ENCODE results near the gene UQCRC2.
"Not testable (repeated sequence)": the region's sequence is repeated elsewhere in the genome, so short reads cannot be mapped to it uniquely, and the experiment has no call there.

The UQCRC2 gene

DNA sequence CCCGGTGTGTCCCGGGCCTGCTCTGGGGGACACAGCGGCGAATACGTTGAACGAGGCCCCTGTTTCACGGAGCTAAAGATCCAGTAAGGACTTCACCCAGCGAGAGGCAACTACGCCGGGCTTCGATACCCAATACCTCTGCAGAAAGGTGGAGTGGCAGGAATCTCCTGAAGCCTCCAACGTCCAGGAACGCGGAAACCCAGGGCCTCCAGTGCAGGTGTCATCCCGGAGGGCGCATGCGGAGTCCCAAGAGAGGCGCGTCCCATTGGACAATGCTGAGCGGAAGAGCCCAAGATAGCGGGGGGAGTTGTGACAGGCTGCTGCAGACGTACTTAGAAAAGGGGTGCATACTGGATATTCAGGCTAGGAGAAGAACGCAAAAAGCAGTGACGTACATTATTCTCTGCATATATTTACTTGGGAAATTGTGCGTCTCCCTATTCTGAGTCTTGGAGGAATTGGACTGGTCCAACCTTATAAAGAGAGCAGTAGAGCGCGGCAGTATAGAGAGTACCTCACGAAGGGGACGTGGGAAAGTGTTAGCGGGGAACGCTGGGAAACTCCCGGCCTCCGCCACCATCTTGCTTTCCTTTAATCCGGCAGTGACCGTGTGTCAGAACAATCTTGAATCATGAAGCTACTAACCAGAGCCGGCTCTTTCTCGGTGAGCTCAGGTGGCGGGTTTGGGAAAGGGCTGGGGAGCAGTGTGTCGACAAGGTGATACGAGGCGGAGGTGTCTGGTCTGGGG, at the start of gene UQCRC2:
Gene UQCRC2 (plus strand): TSS at position 569 of the 748 bp plus-strand sequence. CDS start 63 bp downstream, at position 632.
- peak; percentile 91 for DNase-seq

DNA sequence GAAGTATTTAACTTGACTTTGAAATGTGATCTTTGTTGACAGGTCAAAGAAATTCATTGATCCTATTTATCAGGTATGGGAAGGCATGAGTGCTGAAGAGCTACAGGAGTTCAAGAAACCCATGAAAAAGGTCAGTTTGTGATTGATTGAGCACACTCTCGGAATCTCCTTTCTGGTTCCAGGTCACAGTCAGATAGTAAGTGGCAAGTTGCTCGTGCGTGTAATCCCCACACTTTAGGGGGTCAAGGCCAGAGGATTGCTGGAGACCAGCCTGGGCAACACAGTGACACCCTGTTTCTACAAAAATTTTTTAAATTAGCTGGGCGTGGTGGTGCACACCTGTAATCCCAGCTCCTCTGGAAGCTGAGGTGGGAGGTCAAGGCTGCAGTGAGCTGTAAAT, 20.5 kb upstream of the UQCRC2 start:
- not testable (repeated sequence) for DNase-seq

DNA sequence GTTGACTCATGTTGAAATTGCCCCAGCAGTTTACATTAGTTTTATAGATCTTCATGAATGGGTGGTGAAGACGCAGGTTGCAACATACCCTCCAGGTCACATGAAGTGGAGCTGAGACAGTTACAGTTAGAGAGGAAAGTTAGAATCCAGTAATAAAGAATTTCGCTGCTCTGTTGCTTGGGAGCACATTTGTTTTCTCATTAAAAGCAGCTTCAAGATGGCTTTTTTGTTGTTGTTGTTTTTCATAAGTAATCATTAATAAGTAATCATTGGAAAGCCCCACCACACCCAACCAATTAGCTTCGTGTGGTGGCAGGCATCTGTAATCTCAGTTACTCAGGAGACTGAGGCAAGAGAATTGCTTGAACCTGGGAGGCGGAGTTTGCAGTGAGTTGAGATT, 19.8 kb upstream of the UQCRC2 start:
- DNase-seq = not testable (repeated sequence)

DNA sequence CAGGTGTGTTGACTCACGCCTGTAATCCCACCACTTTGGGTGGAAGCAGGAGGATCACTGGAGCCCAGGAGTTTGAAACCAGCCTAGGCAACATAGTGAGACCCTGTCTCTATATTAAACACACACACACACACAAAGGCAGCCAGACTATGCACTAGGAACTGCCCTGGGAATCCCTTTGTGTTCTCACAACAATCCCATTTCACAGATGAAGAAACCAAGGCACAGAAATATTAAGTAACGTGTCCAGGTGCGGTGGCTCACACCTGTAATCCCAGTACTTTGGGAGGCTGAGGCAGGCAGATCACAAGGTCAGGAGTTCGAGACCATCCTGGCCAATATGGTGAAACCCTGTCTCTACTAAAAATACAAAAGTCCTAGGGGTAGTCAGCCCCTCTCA, 19.4 kb upstream of the UQCRC2 start:
- not testable (repeated sequence) for DNase-seq

DNA sequence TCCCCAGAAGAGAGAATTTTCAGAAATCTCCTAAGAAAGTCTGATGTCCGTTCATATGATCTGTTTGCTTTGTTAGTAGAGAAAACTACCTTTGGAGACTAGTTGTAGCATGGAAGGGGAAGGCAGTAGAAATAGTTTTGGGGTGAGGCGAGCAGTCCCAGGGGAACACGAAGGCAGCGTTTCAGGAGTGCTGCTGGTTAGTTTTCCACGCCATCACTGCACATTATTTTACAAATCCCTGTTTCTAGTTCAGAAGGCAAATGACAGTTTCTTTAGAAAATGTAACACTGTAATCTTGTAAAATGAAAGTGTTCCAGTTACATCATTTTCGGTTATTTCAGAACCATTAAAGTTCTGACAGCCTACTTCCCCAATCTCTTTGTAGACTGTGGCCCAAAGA, 16.9 kb upstream of the UQCRC2 start:
- DNase-seq = peak; percentile 56

DNA sequence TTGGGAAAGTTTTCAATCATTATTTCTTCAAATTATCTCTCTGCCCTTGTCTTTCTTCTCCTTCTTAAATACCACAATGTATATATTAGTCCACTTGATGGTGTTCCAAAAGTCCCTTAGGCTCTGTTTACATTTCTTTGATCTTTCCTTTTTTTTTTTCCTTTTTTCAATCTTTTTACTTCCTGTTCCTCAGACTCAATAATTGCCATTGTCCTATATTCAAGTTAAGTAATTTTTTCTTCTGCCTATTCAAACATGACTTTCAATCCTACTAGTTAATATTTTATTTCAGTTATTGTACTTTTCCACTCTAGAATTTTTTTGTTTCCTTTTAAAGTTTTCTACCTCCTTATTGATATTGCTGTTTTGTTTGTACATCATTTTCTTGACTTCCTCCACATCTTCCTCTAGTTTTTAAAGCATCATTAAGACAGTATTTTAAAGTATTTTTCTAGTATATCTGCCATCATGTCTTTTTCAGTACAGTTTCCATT, 15.8 kb upstream of the UQCRC2 start:
- no peak for DNase-seq

DNA sequence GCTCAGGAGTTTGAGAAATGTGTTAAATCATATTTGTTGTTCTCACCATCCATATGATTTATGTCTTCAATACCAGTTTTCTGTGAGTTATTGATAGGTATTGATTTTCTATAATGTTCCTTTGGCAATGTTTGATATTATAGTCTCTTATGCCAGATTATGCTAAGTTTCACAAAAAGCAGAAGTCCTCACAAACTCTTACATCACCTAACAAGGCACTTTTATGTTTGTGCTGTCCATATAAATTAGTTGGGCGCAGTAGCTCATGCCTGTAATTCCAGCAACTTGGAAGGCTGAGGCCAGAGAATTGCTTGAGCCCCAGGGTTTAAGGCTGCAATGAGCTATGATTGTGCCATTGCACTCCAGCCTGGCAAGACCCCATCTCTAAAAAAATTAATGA, 12.6 kb upstream of the UQCRC2 start:
- peak; percentile 18 for DNase-seq

DNA sequence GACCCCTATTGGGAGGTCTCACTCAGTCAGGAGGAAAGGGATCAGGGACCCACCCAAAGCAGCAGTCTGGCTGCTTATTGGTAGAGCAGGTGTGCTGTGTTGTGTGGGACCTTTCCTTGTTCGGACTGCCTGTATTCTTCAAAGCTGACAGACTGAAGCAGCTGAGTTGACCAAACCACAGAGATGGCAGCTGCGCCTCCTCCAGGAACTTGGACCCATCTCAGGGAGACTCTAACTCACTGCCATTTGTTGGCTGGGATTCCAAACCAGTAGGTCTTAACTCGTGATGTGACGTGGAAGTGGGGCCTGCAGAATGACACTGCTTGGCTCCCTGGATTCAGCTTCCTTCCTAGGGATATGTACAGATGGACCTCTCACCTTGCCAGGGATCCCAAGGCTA, 9.6 kb upstream of the UQCRC2 start:
- DNase-seq = no peak

DNA sequence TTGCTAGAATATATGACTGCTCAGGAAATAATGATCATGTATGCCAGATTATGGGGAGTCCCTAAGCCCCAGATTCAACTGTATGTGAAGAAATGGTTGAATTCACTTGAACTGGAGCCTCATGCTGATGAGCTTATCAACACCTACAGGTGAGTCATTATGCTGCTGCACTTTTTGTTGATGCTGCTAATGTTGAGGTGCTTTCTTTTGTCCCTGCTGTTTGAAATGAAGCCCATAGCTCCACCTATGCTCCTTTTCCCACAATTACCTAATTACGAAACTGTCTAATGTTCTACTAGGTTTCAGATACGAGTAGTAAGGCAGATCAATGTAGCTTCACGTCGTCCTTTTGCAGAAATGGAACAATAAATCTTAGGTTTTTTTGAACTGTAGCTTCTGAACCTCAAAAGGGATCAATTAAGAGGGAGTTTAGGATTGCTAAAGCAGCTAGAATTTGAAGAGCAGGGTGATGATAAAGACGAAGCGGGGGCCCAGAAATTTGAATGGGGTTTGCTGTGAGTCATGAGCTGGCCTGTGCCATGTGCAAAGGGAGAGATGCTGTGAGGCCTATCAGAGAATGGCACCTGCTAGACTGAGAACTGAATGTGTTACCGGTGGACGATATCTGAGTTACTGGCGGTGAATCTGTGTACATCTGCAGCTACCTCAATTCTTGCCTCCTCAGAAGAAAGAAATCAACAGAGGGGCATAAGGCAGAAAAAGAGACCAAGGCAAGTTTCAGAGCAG, 6.1 kb upstream of the UQCRC2 start:
- no peak for DNase-seq

DNA sequence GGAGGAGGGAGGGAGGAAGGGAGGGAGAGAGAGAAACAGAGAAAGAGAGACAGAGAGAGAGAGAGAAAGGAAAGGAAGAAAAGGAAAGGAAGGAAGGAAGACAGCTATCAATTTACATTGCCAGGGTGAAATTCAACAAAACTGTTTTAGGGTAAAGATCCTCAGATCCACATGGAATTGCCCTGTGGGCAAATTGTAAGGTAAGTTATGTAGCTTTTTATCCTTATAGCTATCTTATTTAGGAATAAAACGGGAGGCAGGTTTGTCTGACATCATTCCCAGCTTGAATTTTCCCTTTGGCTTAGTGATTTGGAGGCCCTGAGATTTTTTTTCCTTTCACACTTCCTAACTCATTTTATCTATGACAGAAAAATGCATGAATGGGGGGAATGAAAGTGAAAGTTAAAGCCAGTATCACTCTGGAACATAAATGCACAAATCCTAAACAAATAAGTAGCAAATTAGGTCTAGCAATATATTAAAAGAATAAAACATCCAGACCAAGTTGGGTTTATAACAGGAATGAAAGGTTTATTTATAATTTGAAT, 3.4 kb upstream of the UQCRC2 start:
- DNase-seq = no peak

DNA sequence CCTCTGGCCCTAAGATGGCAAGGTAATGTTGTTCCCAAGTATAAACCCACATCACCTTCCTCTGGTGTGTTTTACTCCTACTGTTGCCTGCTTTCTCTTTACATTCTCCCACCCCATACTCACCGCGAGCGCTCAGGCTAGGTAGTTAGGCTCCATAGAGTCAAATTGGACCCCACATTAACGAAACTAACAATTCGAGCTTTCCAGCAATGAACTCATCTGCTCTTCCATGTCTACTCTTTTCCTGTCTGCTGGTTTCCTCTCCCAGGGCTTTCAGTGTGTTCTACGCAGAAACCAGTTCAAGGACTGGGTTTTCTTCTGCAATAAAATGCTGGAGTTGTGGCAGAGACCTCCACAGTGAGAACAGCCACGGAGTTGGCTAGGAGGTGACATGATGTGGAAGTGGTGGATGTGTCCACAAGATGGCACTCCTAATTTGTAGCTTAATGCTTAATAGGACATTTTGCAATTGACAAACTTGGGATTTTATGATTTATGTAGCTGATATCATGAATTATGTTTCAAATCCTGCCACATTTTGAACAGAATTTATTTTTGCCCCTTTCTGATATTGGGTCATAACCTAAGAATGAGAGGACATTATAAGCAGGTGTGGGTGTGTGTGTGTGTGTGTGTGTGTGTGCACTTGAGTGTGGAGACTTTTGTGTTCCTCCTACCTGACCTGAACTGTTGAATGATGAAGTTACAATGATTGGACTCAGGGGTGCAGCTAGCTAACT, 2.2 kb upstream of the UQCRC2 start:
- DNase-seq = peak; percentile 64

DNA sequence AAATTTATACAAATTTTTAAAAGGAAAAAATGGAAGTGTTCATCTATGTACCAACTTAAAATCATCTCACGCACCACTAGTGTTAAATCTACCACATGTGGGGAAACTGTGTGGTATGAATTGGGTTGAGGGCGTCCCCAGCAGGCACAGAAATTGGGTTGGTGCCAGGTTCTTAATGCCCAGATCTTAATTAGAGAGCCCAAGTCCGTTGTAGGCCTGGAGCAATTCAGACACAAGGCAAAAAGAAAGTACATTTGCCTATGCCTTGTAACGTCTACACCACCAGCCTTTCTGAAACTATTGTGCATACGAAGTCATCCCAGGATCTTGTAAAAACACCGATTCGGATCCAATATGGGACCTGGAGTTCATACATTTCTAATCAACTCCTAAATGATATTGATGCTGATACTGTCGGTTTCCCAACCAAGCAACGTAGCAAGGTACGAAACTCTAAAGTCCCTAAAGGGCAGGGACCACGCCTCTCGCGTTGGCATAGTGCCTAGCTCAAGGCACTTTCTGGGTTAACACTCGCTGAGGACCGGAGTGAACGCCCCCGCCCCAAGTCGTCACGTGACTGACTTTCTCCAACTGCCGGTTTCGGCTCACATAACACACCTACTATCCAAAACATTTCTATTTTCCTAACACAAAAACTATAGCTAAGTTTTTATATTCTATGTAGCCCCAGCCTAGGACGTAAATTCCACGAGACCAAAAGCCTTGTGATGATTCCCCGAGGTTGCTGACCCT, 945 bp upstream of the UQCRC2 start:
- peak; percentile 78 for DNase-seq

DNA sequence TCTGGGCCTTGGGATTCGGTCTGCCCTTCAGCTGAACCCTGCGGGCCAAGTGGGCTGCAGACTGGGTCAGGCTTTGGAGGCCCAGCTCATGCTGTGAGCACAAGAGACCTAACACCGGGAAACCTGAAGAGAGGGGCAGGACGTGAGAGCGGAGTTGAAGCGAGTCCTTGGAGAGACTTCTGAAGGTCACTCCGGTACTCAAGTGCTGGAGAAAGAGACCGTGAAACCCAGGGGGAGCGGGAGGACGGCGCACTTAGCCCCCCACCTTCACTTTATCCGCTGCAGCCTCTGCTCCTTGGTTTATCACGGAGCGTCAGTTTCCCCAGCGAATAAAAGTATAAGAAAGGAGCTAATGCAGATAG, 361 bp downstream of the UQCRC2 start:
- DNase-seq = no peak

DNA sequence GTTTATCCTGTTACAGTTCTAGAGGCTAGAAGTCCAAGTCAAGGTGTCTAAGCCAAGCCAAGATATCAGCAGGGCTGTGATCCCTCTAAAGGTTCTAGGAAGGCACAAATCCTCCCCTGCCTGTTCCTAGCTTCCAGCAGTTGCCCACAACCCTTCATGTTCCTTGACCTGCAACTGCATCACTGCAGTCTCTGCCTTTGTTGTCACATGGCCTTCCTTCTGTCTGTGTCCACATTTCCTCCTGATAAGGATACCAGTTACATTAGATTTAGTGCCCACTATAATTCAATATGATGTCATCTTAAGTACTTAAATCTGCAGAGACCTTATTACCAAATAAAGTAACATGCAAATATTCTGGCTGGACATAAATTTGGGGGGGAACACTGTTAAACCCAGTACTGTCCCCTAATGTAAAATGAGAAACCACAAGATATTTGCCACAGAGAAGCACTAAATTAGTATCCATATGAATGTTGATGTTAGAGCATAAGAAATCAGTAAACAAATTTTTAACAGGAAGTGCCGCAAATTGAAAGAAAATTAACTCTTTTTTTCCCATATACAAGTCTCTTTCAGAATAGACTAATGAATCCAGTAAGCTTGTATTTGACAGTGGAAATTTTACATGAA, 4.7 kb downstream of the UQCRC2 start:
- DNase-seq = no peak

DNA sequence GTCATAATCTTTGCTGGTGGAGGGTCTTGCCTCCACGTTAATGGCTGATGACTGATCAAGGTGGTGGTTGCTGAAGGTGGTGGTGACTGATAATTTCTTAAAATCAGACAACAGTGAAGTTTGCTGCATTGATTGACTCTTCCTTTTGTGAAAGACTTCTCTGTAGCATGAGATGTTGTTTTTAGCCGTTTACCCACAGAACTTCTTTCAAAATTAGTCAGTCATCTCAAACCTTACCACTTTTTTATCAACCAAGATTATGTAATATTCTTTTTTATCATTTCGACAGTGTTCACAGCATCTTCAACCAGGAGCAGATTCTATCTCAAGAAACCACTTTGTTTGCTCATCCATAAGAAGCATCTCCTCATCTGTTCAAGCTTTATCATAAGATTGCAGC, 5.9 kb downstream of the UQCRC2 start:
- DNase-seq = no peak

DNA sequence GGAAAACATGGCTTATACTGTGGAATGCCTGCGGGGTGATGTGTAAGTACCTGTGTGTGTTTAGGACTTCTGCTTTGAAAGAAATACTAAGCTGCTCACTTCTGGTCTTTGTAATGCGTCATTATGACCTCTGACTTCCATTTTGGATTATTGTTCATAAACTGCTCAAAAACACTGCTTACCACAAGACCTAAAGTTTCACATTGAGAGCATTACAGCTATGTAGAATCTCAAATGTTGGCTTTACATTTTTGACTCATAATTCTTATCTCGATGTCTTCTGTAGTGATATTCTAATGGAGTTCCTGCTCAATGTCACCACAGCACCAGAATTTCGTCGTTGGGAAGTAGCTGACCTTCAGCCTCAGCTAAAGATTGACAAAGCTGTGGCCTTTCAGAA, 9.3 kb downstream of the UQCRC2 start:
- DNase-seq = no peak

DNA sequence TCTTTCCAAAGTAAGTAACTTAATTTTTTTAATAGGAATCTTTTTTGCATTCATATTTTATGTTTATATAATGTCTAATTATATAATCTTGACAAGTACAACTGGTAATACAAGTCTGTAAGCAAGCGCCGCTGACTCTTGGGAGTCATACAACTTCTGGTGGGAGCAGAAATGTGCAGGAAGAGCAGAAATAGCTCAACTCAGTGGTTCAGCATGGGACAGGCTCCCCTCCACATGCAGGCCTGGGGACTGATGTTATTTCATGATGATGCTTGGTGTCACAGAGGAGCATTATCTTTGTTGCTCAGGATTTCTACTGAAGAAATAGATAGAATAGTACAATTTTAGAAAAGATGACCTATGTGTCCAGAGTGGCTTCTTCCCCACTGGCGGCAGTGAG, 10.7 kb downstream of the UQCRC2 start:
- no peak for DNase-seq

DNA sequence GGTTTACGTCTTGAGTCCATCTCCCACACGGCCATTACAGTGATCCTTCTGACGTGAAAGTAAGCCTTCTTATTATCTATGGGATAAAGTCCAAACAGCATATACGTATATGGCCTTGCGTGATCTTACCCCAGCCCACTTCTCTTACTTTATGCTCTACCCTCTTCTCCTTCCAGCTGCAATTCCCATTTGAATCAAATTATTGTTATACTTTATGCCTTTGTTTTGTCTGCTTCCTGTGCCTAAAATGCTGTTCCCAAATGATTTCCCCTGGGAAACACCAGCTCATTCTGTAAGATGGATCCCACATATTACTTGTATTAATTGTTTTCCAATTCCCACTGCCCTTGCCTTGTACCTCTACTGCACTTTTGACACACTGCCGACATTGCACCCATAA, 11.2 kb downstream of the UQCRC2 start:
- no peak for DNase-seq

DNA sequence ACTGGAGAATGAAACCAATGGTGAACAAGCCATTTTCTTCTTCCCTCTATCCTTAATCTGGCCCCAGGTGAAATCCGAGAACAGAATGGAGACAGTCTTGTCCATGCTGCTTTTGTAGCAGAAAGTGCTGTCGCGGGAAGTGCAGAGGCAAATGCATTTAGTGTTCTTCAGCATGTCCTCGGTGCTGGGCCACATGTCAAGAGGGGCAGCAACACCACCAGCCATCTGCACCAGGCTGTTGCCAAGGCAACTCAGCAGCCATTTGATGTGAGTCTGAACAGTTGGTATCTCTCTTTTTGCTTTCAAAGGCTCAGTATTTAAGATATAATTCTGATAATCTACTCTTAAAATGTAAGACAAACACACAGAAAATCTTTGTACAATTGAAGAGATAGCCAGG, 18.7 kb downstream of the UQCRC2 start:
- no peak for DNase-seq

DNA sequence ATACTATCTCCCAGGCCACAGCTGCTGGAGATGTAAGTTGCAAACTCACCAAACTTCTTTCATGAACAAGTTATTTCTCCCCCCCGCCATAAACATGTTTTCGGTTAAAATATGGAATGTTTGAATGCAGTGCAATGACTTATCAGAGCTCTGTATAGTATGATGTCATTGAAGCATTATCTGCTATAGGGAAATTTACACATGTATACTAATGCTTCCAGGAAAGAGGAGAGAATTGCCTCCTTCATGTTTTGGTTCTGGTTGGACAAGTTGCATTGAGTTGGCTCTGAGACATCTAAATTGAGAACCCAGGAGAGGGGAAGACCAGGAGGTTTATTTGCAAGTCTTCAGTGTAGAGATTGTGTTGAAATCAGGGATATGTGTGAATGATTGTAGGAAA, 20.8 kb downstream of the UQCRC2 start:
- DNase-seq = no peak

DNA sequence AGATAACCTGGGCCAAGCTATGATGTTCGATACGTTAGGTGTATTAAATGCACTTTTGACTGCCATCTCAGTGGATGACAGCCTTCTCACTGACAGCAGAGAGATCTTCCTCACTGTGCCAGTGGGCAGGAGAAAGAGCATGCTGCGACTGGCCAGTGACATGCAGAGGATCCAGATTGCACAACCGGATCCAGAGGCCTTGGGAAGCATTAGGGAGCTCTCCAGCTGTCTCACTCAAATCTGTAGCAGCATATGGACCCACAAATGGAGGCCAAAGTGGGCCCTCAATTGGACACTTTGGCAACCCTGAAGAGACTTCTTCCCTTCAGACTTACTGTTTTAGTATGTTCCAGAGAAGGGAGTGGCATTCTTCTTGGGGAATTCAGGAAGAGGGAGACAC, 26.9 kb downstream of the UQCRC2 start:
- no peak for DNase-seq

DNA sequence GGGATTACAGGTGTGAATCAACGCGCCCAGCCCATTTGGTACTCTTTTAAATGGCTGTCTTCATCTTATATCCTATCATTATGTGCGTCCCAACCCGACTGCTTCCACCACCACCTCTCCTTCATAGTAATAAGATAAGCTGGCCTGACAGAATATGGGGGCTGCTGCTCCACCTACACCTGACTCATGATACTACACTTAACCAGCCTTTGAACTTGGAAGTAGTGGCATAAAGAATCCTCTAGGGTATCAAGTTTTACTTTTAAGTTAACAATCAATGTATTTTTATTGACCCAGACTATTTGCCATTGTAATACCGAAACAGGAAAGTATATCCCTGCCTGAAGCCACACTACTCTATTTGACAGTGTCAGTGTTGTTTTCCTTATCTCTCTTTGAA, 28.9 kb downstream of the UQCRC2 start:
- no peak for DNase-seq
